Naive thymus-derived CD8-positive, alpha-beta T cell (primary cell): ENCODE results near the gene LMF1. TPM values are rescaled to one million over a fixed set of nuclear protein-coding genes. Genes with fewer than 3 reads are reported as not detected.

Experiments used
- ATAC-seq, 2 donors: fragments of 150-1000 bp; cut with Tn5 transposase in 1 of 2; sonication (Bioruptor Pico), chemical (Tn5 transposase) in 1 of 2; 1 replicate in 1 of 2; 2 replicates in 1 of 2; pipeline ENCODE4 v1.10.0; 2021; ENCODE audit warnings: mild to moderate bottlenecking in 2 of 2, moderate library complexity in 2 of 2
- POLR2A ChIA-PET: fragments of 350-600 bp; sonication (Branson Sonifier 250); formaldehyde crosslinking; loops from one replicate; lab custom pipeline; 2021; ENCODE audit warnings: antibody characterized with exemption; lab: Charles Lee
- DNase-seq, 10 donors: peaks; one replicate each; pipeline versions ENCODE4 v3.0.0 to v3.0.0-alpha.2; 2020 to 2022
- H3K27ac Mint-ChIP-seq, 10 donors: one replicate each; pipeline ENCODE4 v1.8.0; 2020 to 2022; ENCODE audit warnings: mild to moderate bottlenecking in 10 of 10, mixed read lengths in 10 of 10, moderate library complexity in 4 of 10, inconsistent platforms in 1 of 10
- H3K27me3 Mint-ChIP-seq, 5 donors: one replicate each; pipeline ENCODE4 v1.8.0; 2021 to 2022; ENCODE audit warnings: mixed read lengths in 5 of 5
- H3K36me3 Mint-ChIP-seq, 3 donors: one replicate each; pipeline ENCODE4 v1.8.0; 2020 to 2022; ENCODE audit warnings: mixed read lengths in 3 of 3, mild to moderate bottlenecking in 2 of 3, inconsistent platforms in 1 of 3
- H3K4me1 Mint-ChIP-seq, 4 donors: one replicate each; pipeline ENCODE4 v1.8.0; 2021 to 2022; ENCODE audit warnings: mixed read lengths in 4 of 4
- H3K4me3 Mint-ChIP-seq, 10 donors: one replicate each; pipeline ENCODE4 v1.8.0; 2020 to 2022; ENCODE audit warnings: mild to moderate bottlenecking in 10 of 10, mixed read lengths in 10 of 10, moderate library complexity in 6 of 10, inconsistent platforms in 1 of 10
- H3K9me3 Mint-ChIP-seq, 9 donors: one replicate each; pipeline ENCODE4 v1.8.0; 2020 to 2022; ENCODE audit warnings: mixed read lengths in 9 of 9, mild to moderate bottlenecking in 3 of 9, inconsistent platforms in 1 of 9, moderate library complexity in 1 of 9
- polyA plus RNA-seq, 3 donors: library from polyadenylated mRNA; unstranded; fragments of 300-500 nt; fragmentation: Illumina TruSeq; gene quantifications; one replicate each; pipeline ENCODE4 v1.2.3, GENCODE V29; 2021
- total RNA-seq, 8 experiments: library from RNA in 2 of 8; stranded (reverse) in 2 of 8; gene quantifications; one replicate each; pipeline ENCODE4 v1.2.3 and lab custom pipeline; 2021 to 2026

LMF1 gene
- total and polyA plus RNA-seq, 5 experiments from 2014 or later = 12.2 to 45.1 (median 13.6) TPM

- DNase-seq = peak in 1 of 10 donors; percentile 58
- Mint-ChIP-seq H3K36me3 (peaks cover 0 to 2% (median 0%) of the 10 kb centered on the region in 3 donors), H3K27ac (no peak overlapping the region), H3K27me3 (no peaks in the 10 kb centered on the region), H3K9me3 (peaks cover 0 to 19% (median 0%) of the 10 kb centered on the region in 9 donors), H3K4me3 (no peak overlapping the region), H3K4me1 (peaks cover 0 to 4% (median under 1%) of the 10 kb centered on the region in 4 donors)
- no peak for ATAC-seq
- POLR2A ChIA-PET = no interaction called here
Observed at GRCh38 chr16:854808-855410, 115.9 kb downstream of the LMF1 start.

GRCh38 chr16:853981-854807 lies 116.6 kb downstream of the LMF1 start:
- no peak for ATAC-seq
- H3K27ac Mint-ChIP-seq = peak overlapping the region in 2 of 10 donors; percentile 17 to 24
- H3K36me3 Mint-ChIP-seq = no peaks in the 10 kb centered on the region
- POLR2A ChIA-PET = no interaction called here
- H3K4me1 Mint-ChIP-seq = peaks cover 0 to 4% (median under 1%) of the 10 kb centered on the region in 4 donors
- DNase-seq = peak in 1 of 10 donors; percentile 49
- H3K4me3 Mint-ChIP-seq = no peak overlapping the region
- peaks cover 0 to 14% (median 0%) of the 10 kb centered on the region in 9 donors for H3K9me3 Mint-ChIP-seq
- no peaks in the 10 kb centered on the region for H3K27me3 Mint-ChIP-seq

- Mint-ChIP-seq H3K9me3 (peaks cover 0 to 10% (median 0%) of the 10 kb centered on the region in 9 donors), H3K27me3 (no peaks in the 10 kb centered on the region), H3K4me3 (no peak overlapping the region), H3K36me3 (no peaks in the 10 kb centered on the region), H3K27ac (peak overlapping the region in 2 of 10 donors; percentile 17 to 52), H3K4me1 (peaks cover 0 to 4% (median under 1%) of the 10 kb centered on the region in 4 donors)
- POLR2A ChIA-PET = no interaction called here
- no peak for ATAC-seq
- DNase-seq = peak in 1 of 10 donors; percentile 16
Observed at GRCh38 chr16:853306-853705, 117.5 kb downstream of the LMF1 start.

GRCh38 chr16:852451-853185 lies 118.2 kb downstream of the LMF1 start:
- POLR2A ChIA-PET = no interaction called here
- DNase-seq (peak in 1 of 10 donors; percentile 58), ATAC-seq (no peak)
- no peak overlapping the region for H3K4me3 Mint-ChIP-seq
- H3K27ac Mint-ChIP-seq = no peak overlapping the region
- peaks cover 0 to 10% (median 0%) of the 10 kb centered on the region in 9 donors for H3K9me3 Mint-ChIP-seq
- peaks cover 0 to 4% (median under 1%) of the 10 kb centered on the region in 4 donors for H3K4me1 Mint-ChIP-seq
- no peaks in the 10 kb centered on the region for H3K36me3 Mint-ChIP-seq
- H3K27me3 Mint-ChIP-seq = no peaks in the 10 kb centered on the region

- POLR2A ChIA-PET = no interaction called here
- H3K9me3 Mint-ChIP-seq = peaks cover 0 to 9% (median 0%) of the 10 kb centered on the region in 9 donors
- no peaks in the 10 kb centered on the region for H3K36me3 Mint-ChIP-seq
- peaks cover 0 to 4% (median under 1%) of the 10 kb centered on the region in 4 donors for H3K4me1 Mint-ChIP-seq
- no peaks in the 10 kb centered on the region for H3K27me3 Mint-ChIP-seq
- ATAC-seq (no peak), DNase-seq (peak in 1 of 10 donors; percentile 54)
- H3K4me3 Mint-ChIP-seq = no peak overlapping the region
- H3K27ac Mint-ChIP-seq = no peak overlapping the region
Observed at GRCh38 chr16:851871-852270, 118.9 kb downstream of the LMF1 start.

- DNase-seq (no peak), ATAC-seq (no peak)
- H3K9me3 Mint-ChIP-seq = peaks cover 0 to 5% (median 0%) of the 10 kb centered on the region in 9 donors
- H3K36me3 Mint-ChIP-seq = no peaks in the 10 kb centered on the region
- H3K4me3 Mint-ChIP-seq = no peak overlapping the region
- H3K27ac Mint-ChIP-seq = peak overlapping the region in 1 of 10 donors; percentile 59
- no peaks in the 10 kb centered on the region for H3K27me3 Mint-ChIP-seq
- H3K4me1 Mint-ChIP-seq = peaks cover 0 to 4% (median under 1%) of the 10 kb centered on the region in 4 donors
- POLR2A ChIA-PET = no interaction called here
Observed at GRCh38 chr16:851209-851810, 119.5 kb downstream of the LMF1 start.

GRCh38 chr16:850668-851067 lies 120.1 kb downstream of the LMF1 start:
- no peak for ATAC-seq
- DNase-seq = peak in 1 of 10 donors; percentile 19
- Mint-ChIP-seq H3K36me3 (no peaks in the 10 kb centered on the region), H3K4me3 (no peak overlapping the region), H3K4me1 (peaks cover 0 to 4% (median under 1%) of the 10 kb centered on the region in 4 donors), H3K27ac (peak overlapping the region in 1 of 10 donors; percentile 59), H3K9me3 (peaks cover 0 to 3% (median 0%) of the 10 kb centered on the region in 9 donors), H3K27me3 (no peaks in the 10 kb centered on the region)
- POLR2A ChIA-PET = no interaction called here

GRCh38 chr16:848510-849253 lies 122.1 kb downstream of the LMF1 start:
- Mint-ChIP-seq H3K27ac (no peak overlapping the region), H3K4me1 (peaks cover 0 to 4% (median under 1%) of the 10 kb centered on the region in 4 donors), H3K27me3 (no peaks in the 10 kb centered on the region), H3K9me3 (peaks cover 0 to 3% (median 0%) of the 10 kb centered on the region in 9 donors), H3K4me3 (no peak overlapping the region), H3K36me3 (no peaks in the 10 kb centered on the region)
- ATAC-seq (no peak), DNase-seq (peak in 1 of 10 donors; percentile 41)
- POLR2A ChIA-PET = no interaction called here

- POLR2A ChIA-PET = no interaction called here
- Mint-ChIP-seq H3K4me3 (no peak overlapping the region), H3K27me3 (no peaks in the 10 kb centered on the region), H3K36me3 (no peaks in the 10 kb centered on the region), H3K4me1 (peaks cover 0 to 4% (median 0%) of the 10 kb centered on the region in 4 donors), H3K9me3 (peaks cover 0 to 3% (median 0%) of the 10 kb centered on the region in 9 donors), H3K27ac (no peak overlapping the region)
- ATAC-seq = no peak
- DNase-seq = peak in 1 of 10 donors; percentile 36
Observed at GRCh38 chr16:847681-848445, 122.9 kb downstream of the LMF1 start.

GRCh38 chr16:847151-847550 lies 123.6 kb downstream of the LMF1 start:
- H3K4me1 Mint-ChIP-seq = peaks cover 0 to 4% (median 0%) of the 10 kb centered on the region in 4 donors
- POLR2A ChIA-PET = no interaction called here
- peak in 1 of 10 donors; percentile 44 for DNase-seq
- H3K4me3 Mint-ChIP-seq = no peak overlapping the region
- no peaks in the 10 kb centered on the region for H3K36me3 Mint-ChIP-seq
- no peak for ATAC-seq
- peaks cover 0 to 3% (median 0%) of the 10 kb centered on the region in 9 donors for H3K9me3 Mint-ChIP-seq
- H3K27me3 Mint-ChIP-seq = no peaks in the 10 kb centered on the region
- no peak overlapping the region for H3K27ac Mint-ChIP-seq

- DNase-seq (no peak), ATAC-seq (no peak)
- no peak overlapping the region for H3K27ac Mint-ChIP-seq
- H3K27me3 Mint-ChIP-seq = no peaks in the 10 kb centered on the region
- no peak overlapping the region for H3K4me3 Mint-ChIP-seq
- POLR2A ChIA-PET = no interaction called here
- no peaks in the 10 kb centered on the region for H3K36me3 Mint-ChIP-seq
- H3K4me1 Mint-ChIP-seq = peaks cover 0 to 4% (median 0%) of the 10 kb centered on the region in 4 donors
- H3K9me3 Mint-ChIP-seq = peaks cover 0 to 3% (median 0%) of the 10 kb centered on the region in 9 donors
Observed at GRCh38 chr16:845351-845745, 125.4 kb downstream of the LMF1 start.
